ENCODE results near the gene HASPIN.
A peak's percentile ranks its signal among the peaks of the same experiment; 100 is the strongest.

Gene HASPIN

DNA sequence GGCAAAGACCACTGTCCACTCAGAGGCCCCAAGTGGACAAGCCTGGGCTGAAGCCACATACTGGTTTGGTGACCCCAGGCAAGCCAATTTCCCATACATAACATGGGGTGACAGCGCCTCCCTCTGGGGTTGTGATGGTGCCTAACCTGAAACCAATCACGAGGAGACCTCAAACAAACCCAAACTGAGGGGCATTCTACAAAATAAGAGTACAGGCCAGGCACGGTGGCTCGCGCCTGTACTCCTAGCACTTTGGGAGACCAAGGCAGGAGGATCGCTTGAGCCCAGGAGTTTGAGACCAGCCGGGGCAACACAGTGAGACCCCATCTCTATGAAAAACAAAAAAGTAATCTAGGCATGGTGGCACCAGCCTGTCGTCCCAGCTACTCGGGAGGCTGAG is 31.4 kb upstream of the HASPIN start:
- Histone ChIP-seq H3K23ac (ENCODE audit: low read length in 2 of 2) (no peak overlapping the region), H2BK120ac (ENCODE audit: low read depth, low read length) (no peak overlapping the region), H2BK12ac (ENCODE audit: low read length in 2 of 2) (no peak overlapping the region), H3K18ac (ENCODE audit: low read depth in 1 of 2, low read length in 2 of 2) (no peak overlapping the region), H2BK5ac (ENCODE audit: low read depth, low read length, poor library complexity, severe bottlenecking) (no peak overlapping the region), H3K36me3 (ENCODE audit: control insufficient read depth in 1 of 2, insufficient read depth in 2 of 2, low read depth in 1 of 2, low read length in 2 of 2) (no peaks in the 10 kb centered on the region), H3K79me1 (replicated peaks; ENCODE audit: low read length, poor library complexity, severe bottlenecking) (no peaks in the 10 kb centered on the region), H3K4me3 (ENCODE audit: insufficient read depth in 1 of 2, low read depth in 1 of 2, low read length in 2 of 2) (no peak overlapping the region), H3K4ac (ENCODE audit: low read depth in 1 of 2, low read length in 2 of 2) (no peak overlapping the region), H2BK15ac (ENCODE audit: low read depth, poor library complexity, severe bottlenecking) (no peak overlapping the region), H4K91ac (ENCODE audit: low read length) (no peak overlapping the region), H3K4me1 (ENCODE audit: control insufficient read depth, insufficient read depth, low read depth, low read length) (peaks cover 17% of the 10 kb centered on the region), H3K14ac (ENCODE audit: low read length in 2 of 2) (no peak overlapping the region), H3K4me2 (ENCODE audit: low read length, poor library complexity, severe bottlenecking) (no peak overlapping the region), H3K27ac (ENCODE audit: low read length, poor library complexity, severe bottlenecking) (no peak overlapping the region), H3K27me3 (ENCODE audit: control insufficient read depth in 1 of 2, insufficient read depth in 1 of 2, low read length in 2 of 2) (peaks cover 33 to 39% of the 10 kb centered on the region in 2 experiments), H2AFZ (ENCODE audit: low read depth, low read length) (no peak overlapping the region), H3K9me3 (ENCODE audit: control insufficient read depth, low read length) (no peaks in the 10 kb centered on the region), H4K8ac (ENCODE audit: low read length) (no peak overlapping the region), H3K9ac (ENCODE audit: low read length) (no peak overlapping the region), H2AK5ac (ENCODE audit: low read length, severe bottlenecking) (no peak overlapping the region)
- no peak for DNase-seq
- WGBS: 91% methylated on average over 9 of the region's 9 CpGs

DNA sequence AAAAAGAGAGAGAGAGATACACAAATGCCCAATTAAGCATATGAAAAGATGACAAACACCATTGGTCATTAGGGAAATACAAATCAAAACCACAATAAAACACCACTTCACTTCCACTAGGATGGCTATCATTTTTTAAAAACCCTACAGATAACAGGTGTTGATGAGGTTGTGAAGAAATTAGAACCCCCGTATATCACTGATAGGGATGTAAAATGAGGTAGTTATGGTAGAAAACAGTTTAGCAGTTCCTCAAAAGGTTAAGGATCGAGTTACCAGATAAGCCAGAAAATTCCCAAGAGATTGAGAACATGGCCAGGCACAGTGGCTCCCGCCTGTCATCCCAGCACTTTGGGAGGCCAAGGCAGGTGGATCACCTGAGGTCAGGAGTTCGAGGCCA is 30.6 kb upstream of the HASPIN start:
- Histone ChIP-seq H2AK5ac (ENCODE audit: low read length, severe bottlenecking) (no peak overlapping the region), H2AFZ (ENCODE audit: low read depth, low read length) (no peak overlapping the region), H3K9me3 (ENCODE audit: control insufficient read depth, low read length) (peaks cover 2% of the 10 kb centered on the region), H3K14ac (ENCODE audit: low read length in 2 of 2) (no peak overlapping the region), H2BK15ac (ENCODE audit: low read depth, poor library complexity, severe bottlenecking) (no peak overlapping the region), H3K4me2 (ENCODE audit: low read length, poor library complexity, severe bottlenecking) (no peak overlapping the region), H3K27ac (ENCODE audit: low read length, poor library complexity, severe bottlenecking) (no peak overlapping the region), H4K8ac (ENCODE audit: low read length) (no peak overlapping the region), H3K9ac (ENCODE audit: low read length) (no peak overlapping the region), H4K91ac (ENCODE audit: low read length) (no peak overlapping the region), H2BK5ac (ENCODE audit: low read depth, low read length, poor library complexity, severe bottlenecking) (no peak overlapping the region), H2BK120ac (ENCODE audit: low read depth, low read length) (no peak overlapping the region), H3K79me1 (replicated peaks; ENCODE audit: low read length, poor library complexity, severe bottlenecking) (no peaks in the 10 kb centered on the region), H3K18ac (ENCODE audit: low read depth in 1 of 2, low read length in 2 of 2) (no peak overlapping the region), H3K27me3 (ENCODE audit: control insufficient read depth in 1 of 2, insufficient read depth in 1 of 2, low read length in 2 of 2) (peaks cover 41 to 47% of the 10 kb centered on the region in 2 experiments), H3K4ac (ENCODE audit: low read depth in 1 of 2, low read length in 2 of 2) (no peak overlapping the region), H2BK12ac (ENCODE audit: low read length in 2 of 2) (no peak overlapping the region), H3K4me3 (ENCODE audit: insufficient read depth in 1 of 2, low read depth in 1 of 2, low read length in 2 of 2) (no peak overlapping the region), H3K36me3 (ENCODE audit: control insufficient read depth in 1 of 2, insufficient read depth in 2 of 2, low read depth in 1 of 2, low read length in 2 of 2) (no peaks in the 10 kb centered on the region), H3K4me1 (ENCODE audit: control insufficient read depth, insufficient read depth, low read depth, low read length) (peaks cover 17% of the 10 kb centered on the region), H3K23ac (ENCODE audit: low read length in 2 of 2) (no peak overlapping the region)
- 70% methylated on average over 4 of the region's 4 CpGs for WGBS
- no peak for DNase-seq

DNA sequence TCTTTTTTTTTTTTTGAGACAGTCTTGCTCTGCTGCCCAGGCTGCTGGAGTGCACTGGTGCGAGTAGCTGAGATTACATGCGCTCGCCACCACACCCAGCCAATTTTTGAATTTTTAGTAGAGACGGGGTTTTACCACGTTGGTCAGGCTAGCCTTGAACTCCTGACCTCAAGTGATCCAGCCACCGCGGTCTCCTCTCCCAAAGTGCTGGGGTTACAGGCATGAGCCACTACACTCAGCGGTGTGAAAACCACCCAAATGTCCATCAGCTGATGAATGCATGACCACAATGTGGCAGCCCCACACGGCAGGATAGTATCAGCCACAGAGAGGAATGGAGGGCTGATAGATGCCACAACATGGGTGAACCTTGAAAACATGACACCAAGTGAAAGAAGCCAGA is 29.9 kb upstream of the HASPIN start:
- Histone ChIP-seq H3K14ac (ENCODE audit: low read length in 2 of 2) (no peak overlapping the region), H3K9ac (ENCODE audit: low read length) (no peak overlapping the region), H3K23ac (ENCODE audit: low read length in 2 of 2) (no peak overlapping the region), H4K91ac (ENCODE audit: low read length) (no peak overlapping the region), H3K9me3 (ENCODE audit: control insufficient read depth, low read length) (peaks cover 6% of the 10 kb centered on the region), H3K4me1 (ENCODE audit: control insufficient read depth, insufficient read depth, low read depth, low read length) (peaks cover 17% of the 10 kb centered on the region), H3K27ac (ENCODE audit: low read length, poor library complexity, severe bottlenecking) (no peak overlapping the region), H3K27me3 (ENCODE audit: control insufficient read depth in 1 of 2, insufficient read depth in 1 of 2, low read length in 2 of 2) (peaks cover 47 to 52% of the 10 kb centered on the region in 2 experiments), H2BK120ac (ENCODE audit: low read depth, low read length) (no peak overlapping the region), H2AFZ (ENCODE audit: low read depth, low read length) (peak overlapping the region; percentile 31), H2BK12ac (ENCODE audit: low read length in 2 of 2) (no peak overlapping the region), H3K4ac (ENCODE audit: low read depth in 1 of 2, low read length in 2 of 2) (no peak overlapping the region), H2AK5ac (ENCODE audit: low read length, severe bottlenecking) (no peak overlapping the region), H3K4me2 (ENCODE audit: low read length, poor library complexity, severe bottlenecking) (no peak overlapping the region), H3K18ac (ENCODE audit: low read depth in 1 of 2, low read length in 2 of 2) (no peak overlapping the region), H3K79me1 (replicated peaks; ENCODE audit: low read length, poor library complexity, severe bottlenecking) (no peaks in the 10 kb centered on the region), H2BK15ac (ENCODE audit: low read depth, poor library complexity, severe bottlenecking) (no peak overlapping the region), H3K36me3 (ENCODE audit: control insufficient read depth in 1 of 2, insufficient read depth in 2 of 2, low read depth in 1 of 2, low read length in 2 of 2) (no peaks in the 10 kb centered on the region), H4K8ac (ENCODE audit: low read length) (no peak overlapping the region), H2BK5ac (ENCODE audit: low read depth, low read length, poor library complexity, severe bottlenecking) (no peak overlapping the region), H3K4me3 (ENCODE audit: insufficient read depth in 1 of 2, low read depth in 1 of 2, low read length in 2 of 2) (no peak overlapping the region)
- DNase-seq: no peak
- WGBS: 91% methylated on average over 9 of the region's 9 CpGs

- Histone ChIP-seq H3K9ac (ENCODE audit: low read length) (no peak overlapping the region), H2AFZ (ENCODE audit: low read depth, low read length) (no peak overlapping the region), H3K27me3 (ENCODE audit: control insufficient read depth in 1 of 2, insufficient read depth in 1 of 2, low read length in 2 of 2) (peaks cover 47 to 48% of the 10 kb centered on the region in 2 experiments), H3K18ac (ENCODE audit: low read depth in 1 of 2, low read length in 2 of 2) (no peak overlapping the region), H2BK5ac (ENCODE audit: low read depth, low read length, poor library complexity, severe bottlenecking) (no peak overlapping the region), H4K8ac (ENCODE audit: low read length) (no peak overlapping the region), H3K4ac (ENCODE audit: low read depth in 1 of 2, low read length in 2 of 2) (no peak overlapping the region), H3K79me1 (replicated peaks; ENCODE audit: low read length, poor library complexity, severe bottlenecking) (no peaks in the 10 kb centered on the region), H3K27ac (ENCODE audit: low read length, poor library complexity, severe bottlenecking) (no peak overlapping the region), H2AK5ac (ENCODE audit: low read length, severe bottlenecking) (no peak overlapping the region), H2BK12ac (ENCODE audit: low read length in 2 of 2) (no peak overlapping the region), H3K9me3 (ENCODE audit: control insufficient read depth, low read length) (peaks cover 6% of the 10 kb centered on the region), H3K4me3 (ENCODE audit: insufficient read depth in 1 of 2, low read depth in 1 of 2, low read length in 2 of 2) (peak overlapping the region in 1 of 2 experiments; percentile 77), H2BK15ac (ENCODE audit: low read depth, poor library complexity, severe bottlenecking) (no peak overlapping the region), H2BK120ac (ENCODE audit: low read depth, low read length) (no peak overlapping the region), H3K4me2 (ENCODE audit: low read length, poor library complexity, severe bottlenecking) (peak overlapping the region; percentile 98), H3K36me3 (ENCODE audit: control insufficient read depth in 1 of 2, insufficient read depth in 2 of 2, low read depth in 1 of 2, low read length in 2 of 2) (no peaks in the 10 kb centered on the region), H4K91ac (ENCODE audit: low read length) (no peak overlapping the region), H3K4me1 (ENCODE audit: control insufficient read depth, insufficient read depth, low read depth, low read length) (peaks cover 15% of the 10 kb centered on the region), H3K23ac (ENCODE audit: low read length in 2 of 2) (no peak overlapping the region), H3K14ac (ENCODE audit: low read length in 2 of 2) (no peak overlapping the region)
- no peak for DNase-seq
- WGBS: 25% methylated on average over 14 of the region's 17 CpGs
Measured at GRCh38 chr17:3695129-3695722, 28.5 kb upstream of the HASPIN start.
